Peyer's patch (tissue), 4 donors: ENCODE data around the gene ZBED1.

Experiments used
- POLR2A ChIP-seq, 2 donors: fragments of 450-650 bp; IDR thresholded peaks; one replicate each; pipeline ENCODE4 v1.5.1; 2017; ENCODE audit warnings: antibody characterized with exemption in 2 of 2, mild to moderate bottlenecking in 2 of 2, moderate library complexity in 2 of 2
- TF ChIP-seq, protein P1 (sequence below), 6 experiments: fragments of 450-650 bp in 4 of 6; fragments of 200-600 bp in 2 of 6; sonication (generic) in 1 of 6; IDR thresholded peaks; one replicate each; pipeline ENCODE4 v1.5.1; 2017 to 2019; ENCODE audit warnings: antibody characterized with exemption in 6 of 6, mild to moderate bottlenecking in 3 of 6, moderate library complexity in 1 of 6

DNA sequence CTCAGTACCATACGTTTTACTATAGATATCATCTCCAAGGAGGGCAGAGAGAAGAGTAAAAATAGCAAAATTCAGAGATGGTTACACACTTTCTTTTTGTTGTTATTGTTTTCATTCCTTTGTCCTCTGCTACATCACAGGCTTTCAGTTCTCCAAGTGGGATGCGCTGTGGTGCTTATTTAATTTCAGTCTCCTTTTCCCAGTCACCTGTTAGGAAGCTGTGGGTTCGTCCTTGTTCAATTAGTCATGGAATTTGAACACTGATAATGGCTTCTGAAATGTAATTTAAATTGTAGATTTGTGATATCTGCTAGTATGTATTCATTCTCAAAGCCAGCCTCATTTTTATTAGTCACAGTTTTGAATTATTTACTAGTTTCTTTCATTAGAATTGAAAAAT is 38.8 kb upstream of the ZBED1 start:
- TF ChIP-seq, protein P1, sequence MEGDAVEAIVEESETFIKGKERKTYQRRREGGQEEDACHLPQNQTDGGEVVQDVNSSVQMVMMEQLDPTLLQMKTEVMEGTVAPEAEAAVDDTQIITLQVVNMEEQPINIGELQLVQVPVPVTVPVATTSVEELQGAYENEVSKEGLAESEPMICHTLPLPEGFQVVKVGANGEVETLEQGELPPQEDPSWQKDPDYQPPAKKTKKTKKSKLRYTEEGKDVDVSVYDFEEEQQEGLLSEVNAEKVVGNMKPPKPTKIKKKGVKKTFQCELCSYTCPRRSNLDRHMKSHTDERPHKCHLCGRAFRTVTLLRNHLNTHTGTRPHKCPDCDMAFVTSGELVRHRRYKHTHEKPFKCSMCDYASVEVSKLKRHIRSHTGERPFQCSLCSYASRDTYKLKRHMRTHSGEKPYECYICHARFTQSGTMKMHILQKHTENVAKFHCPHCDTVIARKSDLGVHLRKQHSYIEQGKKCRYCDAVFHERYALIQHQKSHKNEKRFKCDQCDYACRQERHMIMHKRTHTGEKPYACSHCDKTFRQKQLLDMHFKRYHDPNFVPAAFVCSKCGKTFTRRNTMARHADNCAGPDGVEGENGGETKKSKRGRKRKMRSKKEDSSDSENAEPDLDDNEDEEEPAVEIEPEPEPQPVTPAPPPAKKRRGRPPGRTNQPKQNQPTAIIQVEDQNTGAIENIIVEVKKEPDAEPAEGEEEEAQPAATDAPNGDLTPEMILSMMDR (IDR thresholded peaks at IDR 0.05) = no peak
- no peak for TF ChIP-seq POLR2A (IDR thresholded peaks at IDR 0.05)
